NCI-H446 treated with DMSO at 0.1 percent for 48 hours (cell line): Measurements from ENCODE around the gene SLC48A1.

Experiments
- DNase-seq: peaks from one replicate; lab custom pipeline; 2025; lab: John Stamatoyannopoulos, UW

The SLC48A1 gene

DNA sequence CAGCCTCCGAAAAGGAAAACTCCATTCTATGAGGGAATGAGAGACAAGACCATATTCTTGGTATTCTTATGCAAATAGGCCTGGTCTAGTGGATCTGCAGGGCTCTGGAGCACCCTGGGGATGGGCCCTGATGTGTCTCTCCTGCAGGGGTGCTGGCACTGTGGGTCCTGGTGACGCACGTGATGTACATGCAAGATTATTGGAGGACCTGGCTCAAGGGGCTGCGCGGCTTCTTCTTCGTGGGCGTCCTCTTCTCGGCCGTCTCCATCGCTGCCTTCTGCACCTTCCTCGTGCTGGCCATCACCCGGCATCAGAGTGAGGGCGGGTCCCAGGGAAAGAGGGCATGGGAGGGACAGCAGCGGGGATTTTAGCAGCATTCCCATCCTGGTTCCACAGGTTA, 5.8 kb downstream of the SLC48A1 start:
- DNase-seq, result no peak

DNA sequence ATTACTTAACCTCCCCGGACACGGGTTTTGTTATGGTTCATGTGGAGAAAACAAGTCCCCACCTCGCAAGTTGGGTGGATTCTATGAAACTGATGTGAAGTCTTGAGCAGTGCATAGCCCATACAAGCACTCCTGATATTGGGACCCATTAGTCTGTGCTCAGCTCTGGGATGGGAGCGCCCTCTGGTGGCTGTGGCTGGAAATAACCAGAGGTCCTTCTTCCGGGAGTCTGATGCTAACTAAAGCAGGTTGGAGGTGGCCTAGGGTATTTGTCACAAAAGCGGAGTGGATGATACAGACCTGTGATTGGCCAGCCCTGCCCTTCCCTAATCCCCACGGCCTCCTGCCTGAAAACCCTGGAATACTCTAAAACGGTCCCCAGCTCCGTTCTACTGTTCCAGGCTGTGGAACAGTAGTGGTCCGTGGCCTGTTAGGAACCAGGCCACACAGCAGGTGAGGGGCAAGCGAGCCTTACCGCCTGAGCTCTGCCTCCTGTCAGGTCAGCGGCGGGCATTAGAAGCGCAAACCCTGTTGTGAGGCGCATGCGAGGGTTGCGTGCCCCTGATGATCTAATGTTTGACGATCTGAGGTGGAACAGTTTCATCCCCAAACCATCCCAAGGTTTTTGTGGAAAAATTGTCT, 6.4 kb downstream of the SLC48A1 start:
- peak; percentile 46 for DNase-seq

- DNase-seq, result no peak
Measured at GRCh38 chr12:47779943-47780504, 7.0 kb downstream of the SLC48A1 start.

GRCh38 chr12:47781479-47782371, 8.7 kb downstream of the SLC48A1 start:
- no peak for DNase-seq

DNA sequence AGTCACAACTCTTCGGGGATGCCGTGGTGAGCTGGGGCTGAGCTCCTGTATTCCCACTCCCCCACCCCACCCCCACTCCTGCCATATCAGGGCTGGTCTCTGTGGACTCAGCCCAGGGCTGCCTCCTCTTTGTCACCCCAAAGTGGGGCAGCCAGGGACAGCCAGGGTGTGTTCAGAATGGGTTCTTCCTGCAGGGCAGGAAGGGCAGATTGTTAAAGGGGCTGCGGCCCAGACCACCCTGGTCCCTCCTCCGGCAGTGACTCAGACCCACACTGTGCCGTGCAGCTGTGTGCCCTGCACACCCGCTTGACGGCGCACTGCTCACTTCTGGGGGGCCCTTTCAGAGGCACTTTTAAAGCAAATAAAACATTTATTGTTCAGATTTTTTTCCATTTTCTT, 9.3 kb downstream of the SLC48A1 start:
- DNase-seq, result no peak

DNA sequence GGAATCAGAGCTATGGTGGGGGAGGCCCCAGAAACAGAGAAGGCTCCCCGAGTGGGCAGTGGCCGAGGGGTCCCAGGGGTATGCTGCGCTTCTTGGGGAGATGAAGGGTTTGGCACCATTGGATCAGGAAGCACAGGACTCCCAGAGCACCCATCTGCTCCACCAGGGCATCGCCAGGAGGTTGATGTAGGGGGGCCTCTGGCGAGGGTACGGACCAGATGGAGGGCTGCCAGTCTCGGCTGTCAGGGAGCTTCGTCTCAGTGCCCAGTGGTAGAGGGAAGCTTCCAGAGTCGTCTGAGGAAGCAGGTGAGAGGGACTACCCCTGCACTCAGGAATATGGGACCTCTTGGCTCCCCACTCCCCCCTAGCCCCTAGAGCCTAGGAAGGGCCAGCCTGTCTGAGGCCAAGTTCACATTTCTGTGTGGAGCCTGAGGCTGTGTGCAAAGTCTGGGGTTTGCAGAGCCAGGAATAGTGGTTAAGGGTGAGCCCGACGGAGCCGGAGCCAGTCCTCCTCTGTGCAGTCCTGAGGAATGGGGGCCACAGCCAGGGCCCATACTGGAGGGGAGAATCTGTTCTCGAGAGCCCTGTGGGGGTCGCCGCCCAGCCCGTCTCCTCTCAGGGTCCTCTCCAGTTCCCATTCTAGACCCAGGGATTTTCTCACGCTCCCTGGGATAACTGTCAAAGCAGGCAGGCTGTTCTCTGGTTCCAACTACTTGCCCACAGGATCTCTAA, 10.2 kb downstream of the SLC48A1 start:
- no peak for DNase-seq

GRCh38 chr12:47783821-47784819, 11.1 kb downstream of the SLC48A1 start:
- no peak for DNase-seq

- DNase-seq, result no peak
Measured at GRCh38 chr12:47785036-47785886, 12.2 kb downstream of the SLC48A1 start.

- DNase-seq, result no peak
Measured at GRCh38 chr12:47785887-47786661, 13.0 kb downstream of the SLC48A1 start.

GRCh38 chr12:47786662-47787280, 13.7 kb downstream of the SLC48A1 start:
- DNase-seq, result no peak

DNA sequence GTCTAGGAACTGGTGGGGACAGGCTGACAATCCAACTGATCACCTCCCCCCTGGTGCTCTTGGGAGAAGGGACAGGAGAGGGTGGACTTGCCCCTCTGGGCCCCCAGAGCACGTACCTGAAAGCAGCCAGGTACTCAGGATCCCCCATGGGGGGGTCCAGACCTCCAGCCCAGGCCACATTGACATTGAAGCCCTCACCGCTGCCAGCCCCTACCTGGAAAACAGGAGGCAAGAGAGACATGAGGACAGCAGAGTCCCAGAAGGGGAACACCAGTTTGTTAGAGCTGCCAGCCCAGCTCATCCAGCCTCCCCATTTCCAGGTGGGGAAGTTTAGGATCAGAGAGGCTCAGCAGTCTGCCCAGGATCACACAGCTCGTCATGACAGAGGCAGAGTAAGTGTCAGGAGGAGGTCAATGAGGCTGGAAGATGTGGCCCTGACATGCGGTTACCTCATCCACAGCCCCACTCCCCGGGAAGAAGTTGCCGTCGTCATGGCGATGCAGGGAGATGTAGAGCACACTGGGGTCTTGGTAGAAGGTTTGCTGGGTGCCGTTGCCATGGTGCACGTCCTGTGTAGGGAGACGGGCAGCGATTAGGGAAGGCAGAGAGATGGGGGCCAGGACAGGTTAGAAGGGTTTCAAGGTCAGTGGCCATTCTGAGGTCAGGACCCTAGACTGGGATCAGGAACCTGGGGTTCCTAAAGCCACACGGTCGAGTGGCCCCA, 14.7 kb downstream of the SLC48A1 start:
- DNase-seq, result no peak

DNA sequence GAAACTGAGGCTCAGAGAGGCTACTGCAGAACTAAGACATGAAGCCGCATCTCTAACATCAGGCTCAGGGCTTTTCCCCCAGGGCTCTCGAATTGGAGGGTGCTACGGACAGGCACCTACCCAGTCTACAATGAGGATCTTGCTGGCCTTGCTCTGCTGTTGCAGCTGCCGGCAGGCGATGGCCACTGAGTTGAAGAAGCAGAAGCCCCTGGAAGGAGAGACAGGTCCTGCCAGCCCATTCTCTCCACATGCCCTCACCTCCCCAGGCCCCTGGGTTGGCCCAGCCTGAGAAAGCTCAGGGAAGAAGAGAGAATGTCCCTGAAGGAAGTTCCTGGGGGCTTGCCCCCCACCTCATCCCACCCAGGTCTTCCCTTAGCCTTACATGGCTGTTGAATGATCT, 16.1 kb downstream of the SLC48A1 start:
- no peak for DNase-seq

DNA sequence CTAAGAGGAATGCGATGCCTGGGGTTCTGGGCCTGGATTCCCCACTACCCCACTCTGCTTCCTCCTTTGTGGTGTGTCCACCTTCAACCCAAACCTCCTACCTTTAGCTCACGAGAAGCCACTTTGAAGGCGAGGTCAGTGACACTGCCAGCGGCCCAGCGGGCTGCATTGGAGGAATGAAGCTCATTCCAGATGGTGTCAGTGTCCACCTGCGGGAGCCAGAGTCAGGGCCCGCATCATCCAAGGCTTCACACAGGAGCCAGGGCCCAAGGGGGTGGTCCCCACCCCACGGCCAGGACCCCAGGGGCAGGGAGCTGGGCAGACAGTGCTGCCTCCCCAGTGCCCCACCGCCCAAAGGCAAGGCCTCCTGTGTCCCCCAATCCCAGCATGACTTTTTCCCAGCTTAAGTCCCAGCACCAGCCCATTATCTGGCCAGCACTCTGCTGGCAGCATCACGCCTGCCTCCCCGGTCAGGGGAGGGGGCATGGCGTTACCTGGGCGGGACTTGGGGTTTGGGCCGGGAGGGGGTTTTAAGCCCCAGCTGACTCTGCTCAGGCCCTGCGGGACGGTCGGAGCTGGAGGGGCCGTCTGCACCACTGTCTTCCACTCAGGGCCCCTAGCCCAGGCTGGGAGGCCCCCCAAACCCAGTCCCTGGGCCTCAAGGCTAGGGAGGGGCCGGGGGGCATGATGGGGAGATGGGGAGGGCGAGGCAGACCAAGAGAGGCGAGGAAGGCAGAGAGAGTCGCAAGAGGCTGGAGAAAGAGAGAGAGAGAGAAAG, 16.9 kb downstream of the SLC48A1 start:
- no peak for DNase-seq

DNA sequence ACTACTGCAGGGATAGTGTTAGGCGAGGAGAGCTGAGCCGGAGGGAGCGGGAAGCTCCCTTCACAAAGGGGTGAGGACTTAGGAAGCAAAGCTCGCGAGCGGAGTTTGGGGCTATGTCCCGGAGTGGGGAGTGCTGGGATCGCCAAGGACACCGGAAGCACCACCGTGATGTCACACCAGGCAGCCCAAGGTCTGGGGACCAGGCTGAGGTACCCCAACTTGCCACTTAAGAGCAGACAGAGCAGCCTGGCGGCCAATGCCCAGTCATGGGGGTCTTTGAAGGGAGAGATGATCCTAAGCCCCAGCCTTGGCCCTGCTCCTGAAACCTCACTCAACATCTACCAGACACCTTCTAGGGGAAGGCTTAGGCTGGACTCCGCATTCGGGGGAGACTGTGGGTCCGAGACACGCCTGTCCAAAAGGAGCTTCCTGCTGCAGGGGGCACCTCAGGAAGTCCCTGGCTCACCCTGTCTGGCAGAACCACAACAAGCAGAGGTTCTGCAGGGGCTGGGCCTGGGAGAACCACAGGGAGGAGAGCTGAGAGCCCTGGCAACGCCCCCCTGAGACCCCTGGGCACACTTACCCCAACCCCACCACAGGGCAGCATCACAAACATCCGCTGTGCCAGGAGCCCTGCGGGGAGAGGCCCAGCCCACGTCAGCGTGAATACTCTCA, 17.8 kb downstream of the SLC48A1 start:
- no peak for DNase-seq

DNA sequence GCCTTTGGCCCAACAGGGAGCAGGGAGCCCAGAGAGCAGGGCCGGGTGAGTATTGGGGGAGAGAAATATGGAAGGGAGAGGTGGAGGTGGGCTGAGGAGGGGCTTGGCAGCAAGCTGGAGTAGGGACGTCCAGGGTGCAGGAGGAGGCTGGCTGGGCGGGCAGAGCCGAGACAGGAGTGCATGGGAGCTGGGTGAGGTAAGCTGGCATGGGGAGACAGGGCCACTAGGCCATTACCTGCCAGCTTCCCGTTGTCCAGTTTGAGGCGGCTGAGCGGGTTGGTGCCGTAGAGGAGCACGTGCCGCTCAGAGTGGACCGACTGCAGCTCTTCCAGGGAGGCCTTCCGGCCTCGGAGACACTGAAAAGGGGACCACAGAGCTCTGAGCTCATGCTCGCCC, 18.3 kb downstream of the SLC48A1 start:
- no peak for DNase-seq

GRCh38 chr12:47791874-47792273, 18.8 kb downstream of the SLC48A1 start:
- no peak for DNase-seq
